ENCODE data around the gene QTRT2. TPM values are rescaled to one million over a fixed set of nuclear protein-coding genes. Genes with fewer than 3 reads are reported as not detected.

QTRT2 gene
- total and polyA plus RNA-seq, 9 of the 15 experiments (the other 6 are each of a cell fraction or from before 2014, with no cell fraction given) = 10.2 to 25.1 (median 17.3) TPM

DNA sequence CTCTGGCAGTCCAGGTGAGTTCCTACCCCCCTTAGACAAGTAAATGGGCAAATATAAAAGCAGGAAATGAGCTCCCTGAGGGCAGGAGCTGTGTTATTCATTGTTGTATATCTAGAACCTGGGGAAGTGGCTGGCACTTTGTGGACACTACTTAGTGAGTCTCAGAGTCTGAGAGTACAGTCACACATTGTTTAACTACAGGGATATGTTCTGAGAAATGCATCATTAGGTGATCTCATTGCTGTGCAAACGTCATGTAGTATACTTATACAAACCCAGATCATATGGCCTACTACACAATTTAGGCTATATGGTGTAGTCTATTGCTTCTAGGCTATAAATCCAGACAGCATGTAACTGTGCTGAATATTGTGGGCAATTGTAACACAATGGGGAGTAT lies 69.9 kb downstream of the QTRT2 start (continued):
- no peak for TF ChIP-seq KLF13 (tag; IDR thresholded peaks at IDR 0.05; ENCODE audit: borderline replicate concordance, low read depth)
- no peak for TF ChIP-seq MYC (IDR thresholded peaks at IDR 0.05; ENCODE audit: low read depth, low read length)
- no peak for TF ChIP-seq MYC (CRISPR knock-in tag; IDR thresholded peaks at IDR 0.05; ENCODE audit: borderline replicate concordance, low read depth)
- no peak for TF ChIP-seq GABPB1 (CRISPR knock-in tag; IDR thresholded peaks at IDR 0.05)
- TF ChIP-seq, protein P1, sequence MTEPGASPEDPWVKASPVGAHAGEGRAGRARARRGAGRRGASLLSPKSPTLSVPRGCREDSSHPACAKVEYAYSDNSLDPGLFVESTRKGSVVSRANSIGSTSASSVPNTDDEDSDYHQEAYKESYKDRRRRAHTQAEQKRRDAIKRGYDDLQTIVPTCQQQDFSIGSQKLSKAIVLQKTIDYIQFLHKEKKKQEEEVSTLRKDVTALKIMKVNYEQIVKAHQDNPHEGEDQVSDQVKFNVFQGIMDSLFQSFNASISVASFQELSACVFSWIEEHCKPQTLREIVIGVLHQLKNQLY (CRISPR knock-in tag; conservative IDR thresholded peaks at IDR 0.05) = no peak
- TF ChIP-seq CBX1 (IDR thresholded peaks at IDR 0.05; ENCODE audit: low read depth) = no peak

- intact Hi-C loops (cut with micrococcal nuclease) (no loop called here), in situ Hi-C loops (cut with MboI) (no loop called here)
- Histone ChIP-seq H3K79me2 (ENCODE audit: control insufficient read depth, insufficient read depth, low read length) (no peaks in the 10 kb centered on the region), H3K27ac (ENCODE audit: extremely low read depth, low read depth, low read length) (no peak overlapping the region), H3K4me1 (replicated peaks in 1 of 2; ENCODE audit: control insufficient read depth in 2 of 2, insufficient read depth in 2 of 2, low read length in 2 of 2) (no peaks in the 10 kb centered on the region), H3K4me2 (ENCODE audit: insufficient read depth, low read length) (no peak overlapping the region), H3K4me3 (no peak overlapping the region), H4K20me1 (replicated peaks; ENCODE audit: control insufficient read depth, insufficient read depth, low read length) (no peaks in the 10 kb centered on the region), H3K36me3 (ENCODE audit: control insufficient read depth, insufficient read depth, low read length) (no peaks in the 10 kb centered on the region), H3K9ac (ENCODE audit: insufficient read depth in 1 of 2, low read depth in 2 of 2, low read length in 2 of 2) (no peak overlapping the region), H2AFZ (ENCODE audit: low read depth, low read length) (no peak overlapping the region), H3K9me1 (ENCODE audit: control insufficient read depth, insufficient read depth, low read length) (no peaks in the 10 kb centered on the region), H3K9me3 (replicated peaks; ENCODE audit: control insufficient read depth, insufficient read depth, low read depth, low read length) (no peaks in the 10 kb centered on the region), H3K27me3 (ENCODE audit: control insufficient read depth in 2 of 2, insufficient read depth in 2 of 2, low read length in 2 of 2) (peaks cover 0 to 5% of the 10 kb centered on the region in 2 experiments; a peak in 3 of 5 replicates)
- BruUV-seq (replicated peaks) = no TSS peak
- ATAC-seq = no peak
- no peak for FAIRE-seq
- CTCF ChIA-PET (ENCODE audit: low intra/inter-chr PET ratio) = no interaction called here
- POLR2A ChIA-PET = no interaction called here
- DNase-seq (ENCODE audit: extremely low read depth in 1 of 4, low spot score in 3 of 4) = no peak
- WGBS (ENCODE audit: insufficient coverage, low coverage, missing lambda C conversion rate) = 0% methylated on average over 3 of the region's 3 CpGs
- TF ChIP-seq NFIX (CRISPR knock-in tag; IDR thresholded peaks at IDR 0.05; ENCODE audit: low read depth) (no peak), HCFC1 (IDR thresholded peaks at IDR 0.05; ENCODE audit: low read depth, low read length) (no peak), DDX20 (tag; IDR thresholded peaks at IDR 0.05; ENCODE audit: low read depth) (no peak), ZNF41 (CRISPR knock-in tag; conservative IDR thresholded peaks at IDR 0.05) (no peak), ZNF224 (CRISPR knock-in tag; IDR thresholded peaks at IDR 0.05) (no peak), SAP30 (IDR thresholded peaks at IDR 0.05; ENCODE audit: borderline replicate concordance, insufficient read depth, low read depth, low read length, poor library complexity, severe bottlenecking) (no peak)
- TF ChIP-seq, protein P2, sequence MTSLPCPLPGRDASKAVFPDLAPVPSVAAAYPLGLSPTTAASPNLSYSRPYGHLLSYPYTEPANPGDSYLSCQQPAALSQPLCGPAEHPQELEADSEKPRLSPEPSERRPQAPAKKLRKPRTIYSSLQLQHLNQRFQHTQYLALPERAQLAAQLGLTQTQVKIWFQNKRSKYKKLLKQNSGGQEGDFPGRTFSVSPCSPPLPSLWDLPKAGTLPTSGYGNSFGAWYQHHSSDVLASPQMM (CRISPR knock-in tag; IDR thresholded peaks at IDR 0.05) = no peak
Measured at GRCh38 chr3:114127517-114127916, 71.0 kb downstream of the QTRT2 start.

Data from K562 (cell line).